Activated CD4-positive, alpha-beta T cell treated with anti-CD3 and anti-CD28 coated beads for 36 hours (primary cell): ENCODE results near the gene SIKE1. TPM values are rescaled to one million over a fixed set of nuclear protein-coding genes. Genes with fewer than 3 reads are reported as not detected.
A peak's percentile ranks its signal among the peaks of the same experiment; 100 is the strongest.

Source experiments
- ATAC-seq: fragments of 200-7000 bp; cut with Tn5 transposase; one replicate; pipeline ENCODE4 v1.10.0; 2021; ENCODE audit warnings: mild to moderate bottlenecking, moderate library complexity
- CTCF ChIA-PET: fragments of 350-600 bp; sonication (Branson Sonifier 250); formaldehyde crosslinking; loops from one replicate; lab custom pipeline; 2021; ENCODE audit warnings: antibody characterized with exemption; lab: Charles Lee
- POLR2A ChIA-PET: fragments of 350-600 bp; sonication (Branson Sonifier 250); formaldehyde crosslinking; loops from one replicate; lab custom pipeline; 2021; ENCODE audit warnings: antibody characterized with exemption, inconsistent platforms; lab: Charles Lee
- DNase-seq: peaks from one replicate; pipeline ENCODE4 v3.0.0-alpha.2; 2020
- H3K27ac Mint-ChIP-seq: one replicate; pipeline ENCODE4 v1.8.0; 2021; ENCODE audit warnings: mixed read lengths
- H3K27me3 Mint-ChIP-seq: one replicate; pipeline ENCODE4 v1.8.0; 2021; ENCODE audit warnings: mixed read lengths
- H3K36me3 Mint-ChIP-seq: one replicate; pipeline ENCODE4 v1.8.0; 2021; ENCODE audit warnings: low read depth, mixed read lengths
- H3K4me1 Mint-ChIP-seq: one replicate; pipeline ENCODE4 v1.8.0; 2021; ENCODE audit warnings: mixed read lengths
- H3K4me3 Mint-ChIP-seq: one replicate; pipeline ENCODE4 v1.8.0; 2021; ENCODE audit warnings: mild to moderate bottlenecking, moderate library complexity, mixed read lengths
- H3K9me3 Mint-ChIP-seq: one replicate; pipeline ENCODE4 v1.8.0; 2021; ENCODE audit warnings: low read depth, mixed read lengths
- intact Hi-C, 2 experiments: fragments of 100-400 bp; cut with DNase I in 1 of 2; cut with micrococcal nuclease in 1 of 2; formaldehyde crosslinking; loops; one replicate each; pipeline versions ENCODE4 v1.14.2 to v1.15.1; 2022 to 2024; cut with DNase I, micrococcal nuclease
- total RNA-seq, 2 experiments: library from RNA; stranded (reverse); gene quantifications; one replicate each; pipeline ENCODE4 v1.2.3, GENCODE V29; 2021

SIKE1 gene
- total RNA-seq, 2 experiments from 2014 or later: 56.9 to 67.2 TPM

DNA sequence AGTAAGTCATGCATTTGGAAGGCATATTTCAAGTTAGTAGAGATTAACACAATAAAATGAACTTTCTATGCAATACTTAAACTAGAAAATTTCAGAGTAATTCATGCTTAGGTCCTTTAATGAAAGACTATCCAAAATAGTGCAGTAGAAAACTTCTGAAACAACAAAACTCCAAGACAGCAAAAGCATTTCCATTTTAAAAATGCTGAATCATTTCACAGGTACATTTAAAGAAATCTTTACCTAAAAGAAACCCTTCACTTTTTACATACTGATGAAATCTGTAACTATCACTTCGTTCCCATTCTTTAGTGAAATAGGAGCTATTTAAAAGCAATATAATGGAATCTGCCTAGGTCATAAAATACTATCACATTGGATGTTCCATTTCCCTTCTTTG, 40.2 kb downstream of the SIKE1 start:
- no peak overlapping the region for H3K27ac Mint-ChIP-seq
- DNase-seq (no peak), ATAC-seq (no peak)
- no peaks in the 10 kb centered on the region for H3K27me3 Mint-ChIP-seq
- intact Hi-C loops: loop anchor here in 1 of 2 experiments (2.0 to 10.0 kb wide), 2 partner anchors 16 to 354 kb away; partner anchors contain the start of gene CSDE1
- H3K4me1 Mint-ChIP-seq: peaks cover 41% of the 10 kb centered on the region
- H3K36me3 Mint-ChIP-seq: peaks cover 56% of the 10 kb centered on the region
- ChIA-PET POLR2A (no interaction called here), CTCF (interaction anchor here (0.6 kb wide), 1 partner anchor 9 kb away, joined by 3 read pairs; no protein-coding TSS in a partner anchor)
- H3K4me3 Mint-ChIP-seq: no peak overlapping the region
- no peaks in the 10 kb centered on the region for H3K9me3 Mint-ChIP-seq

DNA sequence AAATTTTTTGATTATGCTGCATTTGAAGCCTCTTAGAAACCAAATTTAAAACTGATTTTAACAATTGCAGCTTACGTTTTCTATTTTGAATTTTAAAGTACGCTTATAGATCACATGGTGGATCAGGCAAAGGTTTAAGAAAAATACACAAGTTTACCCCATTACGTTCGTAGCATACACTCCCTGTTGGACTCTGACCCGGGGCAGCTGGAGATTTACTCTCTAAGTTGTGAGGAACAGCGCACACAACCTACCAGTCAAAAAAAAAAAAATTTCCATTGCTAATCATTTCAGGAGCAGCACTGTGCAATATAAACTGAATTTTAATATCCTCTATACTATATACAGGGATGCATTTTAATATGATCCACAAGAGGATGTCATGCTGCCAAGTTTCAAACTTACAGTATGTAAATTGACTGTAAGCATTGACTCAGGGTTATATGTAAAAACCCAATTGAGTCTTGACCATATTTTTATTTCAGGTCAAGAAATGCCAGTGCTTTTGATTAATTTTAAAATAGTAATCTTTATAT, 43.1 kb downstream of the SIKE1 start:
- ChIA-PET CTCF (interaction anchor here (1.0 to 1.6 kb wide), 2 partner anchors 9 to 17 kb away, joined by 3 to 4 read pairs; no protein-coding TSS in a partner anchor), POLR2A (no interaction called here)
- ATAC-seq (no peak), DNase-seq (no peak)
- Mint-ChIP-seq H3K4me3 (no peak overlapping the region), H3K27ac (no peak overlapping the region), H3K27me3 (no peaks in the 10 kb centered on the region), H3K9me3 (no peaks in the 10 kb centered on the region), H3K36me3 (peaks cover 66% of the 10 kb centered on the region), H3K4me1 (peaks cover 20% of the 10 kb centered on the region)
- intact Hi-C loops: no loop called here

DNA sequence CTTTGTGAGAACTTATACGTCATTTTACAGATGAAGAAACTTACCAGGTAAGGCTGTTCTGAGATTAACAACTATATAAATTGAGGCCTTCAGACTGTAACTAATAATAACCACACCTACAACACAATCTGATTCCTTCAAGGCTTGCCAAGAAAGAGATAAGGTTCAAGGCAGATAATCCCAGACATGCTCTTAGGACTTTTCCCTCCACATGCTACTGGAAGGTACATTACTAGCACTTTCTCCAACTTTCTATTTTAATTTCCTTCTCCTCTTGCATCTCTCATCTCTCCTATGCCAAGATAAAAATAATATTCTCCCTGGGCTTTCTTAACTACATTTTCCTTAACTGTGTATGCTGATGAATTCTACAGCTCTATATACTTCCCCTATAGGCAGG, 45.0 kb downstream of the SIKE1 start:
- no peak overlapping the region for H3K27ac Mint-ChIP-seq
- H3K9me3 Mint-ChIP-seq: no peaks in the 10 kb centered on the region
- intact Hi-C loops: no loop called here
- ChIA-PET CTCF (no interaction called here), POLR2A (no interaction called here)
- H3K36me3 Mint-ChIP-seq: peaks cover 66% of the 10 kb centered on the region
- H3K4me3 Mint-ChIP-seq: no peak overlapping the region
- H3K4me1 Mint-ChIP-seq: peaks cover 11% of the 10 kb centered on the region
- DNase-seq: no peak
- no peak for ATAC-seq
- no peaks in the 10 kb centered on the region for H3K27me3 Mint-ChIP-seq

DNA sequence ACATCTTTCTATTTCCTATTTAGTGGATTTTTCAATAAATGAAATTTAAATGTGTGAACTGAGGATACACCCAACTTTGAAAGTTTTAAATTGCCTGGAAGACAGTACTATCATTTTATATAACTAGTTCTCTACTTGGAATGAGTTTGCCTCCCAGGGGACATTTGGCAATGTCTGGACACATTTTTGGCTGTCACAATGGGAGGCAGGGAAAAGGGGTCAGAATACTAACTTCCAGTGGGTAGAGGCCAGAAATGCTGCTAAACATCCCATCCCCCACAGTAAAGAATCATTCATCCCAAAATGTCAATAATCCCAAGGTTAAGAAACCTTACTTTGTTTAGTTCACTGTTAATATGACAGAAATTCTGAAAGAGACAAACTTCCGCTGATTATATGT, 50.7 kb downstream of the SIKE1 start:
- no peak overlapping the region for H3K4me3 Mint-ChIP-seq
- peak overlapping the region; percentile 69 for H3K27ac Mint-ChIP-seq
- H3K36me3 Mint-ChIP-seq: peaks cover 74% of the 10 kb centered on the region
- CTCF ChIA-PET: no interaction called here
- no peaks in the 10 kb centered on the region for H3K27me3 Mint-ChIP-seq
- H3K4me1 Mint-ChIP-seq: peaks cover 10% of the 10 kb centered on the region
- H3K9me3 Mint-ChIP-seq: no peaks in the 10 kb centered on the region
- intact Hi-C loops: no loop called here
- DNase-seq (no peak), ATAC-seq (no peak)
- POLR2A ChIA-PET: no interaction called here

DNA sequence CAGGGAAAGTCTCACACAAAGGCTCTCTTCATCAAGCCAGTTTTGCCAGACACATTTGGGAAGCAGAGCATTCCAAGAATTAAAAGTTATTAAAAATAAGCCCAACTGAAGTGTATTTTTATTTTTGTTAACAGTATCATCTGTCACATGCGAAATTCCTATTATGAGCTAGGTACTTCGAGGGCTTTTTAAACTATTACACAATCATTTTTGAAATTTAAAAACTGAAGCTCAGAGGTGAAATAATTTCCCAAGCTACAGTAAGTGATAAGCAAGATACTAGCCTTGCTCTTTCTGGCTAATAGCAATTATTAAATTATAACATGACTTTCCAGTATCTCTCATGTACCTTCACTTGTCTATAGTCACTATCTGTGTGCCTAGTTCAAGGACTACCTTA, 51.9 kb downstream of the SIKE1 start:
- H3K9me3 Mint-ChIP-seq: no peaks in the 10 kb centered on the region
- peaks cover 10% of the 10 kb centered on the region for H3K4me1 Mint-ChIP-seq
- ATAC-seq: no peak
- H3K27ac Mint-ChIP-seq: peak overlapping the region; percentile 13
- no peaks in the 10 kb centered on the region for H3K27me3 Mint-ChIP-seq
- H3K4me3 Mint-ChIP-seq: no peak overlapping the region
- no peak for DNase-seq
- H3K36me3 Mint-ChIP-seq: peaks cover 71% of the 10 kb centered on the region
- CTCF ChIA-PET: interaction anchor here (1.0 kb wide), 2 partner anchors 9 to 47 kb away, joined by 3 read pairs; no protein-coding TSS in a partner anchor
- POLR2A ChIA-PET: no interaction called here
- intact Hi-C loops: no loop called here

DNA sequence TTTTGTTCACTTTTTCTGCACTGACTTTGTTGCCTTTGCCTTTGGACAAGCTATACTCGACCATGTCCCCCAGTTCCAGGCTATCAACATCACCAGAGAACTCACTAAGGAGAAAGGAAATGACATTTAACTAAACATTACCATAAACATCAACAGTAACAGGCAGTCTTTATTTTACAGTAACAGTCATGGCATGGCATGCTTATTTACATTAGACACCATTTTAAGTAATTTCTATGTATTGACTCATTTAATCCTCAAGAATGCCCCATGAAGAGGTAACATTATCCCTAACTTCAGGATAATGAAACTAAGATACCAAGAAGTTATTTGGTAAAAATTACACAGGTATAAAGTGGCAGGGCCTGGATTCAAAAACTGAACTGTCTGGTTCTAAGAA, 55.3 kb downstream of the SIKE1 start:
- intact Hi-C loops: no loop called here
- DNase-seq (no peak), ATAC-seq (no peak)
- ChIA-PET POLR2A (no interaction called here), CTCF (no interaction called here)
- H3K4me1 Mint-ChIP-seq: peaks cover 2% of the 10 kb centered on the region
- H3K9me3 Mint-ChIP-seq: no peaks in the 10 kb centered on the region
- H3K36me3 Mint-ChIP-seq: peaks cover 76% of the 10 kb centered on the region
- H3K4me3 Mint-ChIP-seq: no peak overlapping the region
- no peaks in the 10 kb centered on the region for H3K27me3 Mint-ChIP-seq
- H3K27ac Mint-ChIP-seq: peak overlapping the region; percentile 24

DNA sequence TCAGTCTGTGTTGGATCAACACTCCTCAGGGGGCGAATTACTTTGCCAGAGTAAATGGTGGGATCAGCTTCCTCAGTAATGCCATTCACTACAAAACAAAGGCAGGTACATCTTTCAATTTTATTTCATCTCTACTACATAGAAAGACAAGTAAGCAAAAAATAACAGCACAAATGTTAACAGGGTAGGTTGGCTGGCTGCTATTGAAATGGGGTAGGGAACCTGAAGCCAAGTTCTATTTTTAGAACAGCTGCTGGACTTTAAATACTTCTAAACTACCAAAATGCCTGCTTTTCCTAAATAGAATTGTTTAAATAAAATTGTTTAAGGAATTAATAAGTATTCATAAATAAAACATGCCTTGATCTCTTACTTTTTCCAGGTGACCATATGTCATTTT, 56.6 kb downstream of the SIKE1 start:
- ChIA-PET CTCF (interaction anchor here (0.7 to 0.8 kb wide), 2 partner anchors 8 to 1659 kb away, joined by 3 read pairs; no protein-coding TSS in a partner anchor), POLR2A (no interaction called here)
- Mint-ChIP-seq H3K27me3 (no peaks in the 10 kb centered on the region), H3K4me1 (peaks cover 7% of the 10 kb centered on the region), H3K27ac (peak overlapping the region; percentile 85), H3K36me3 (peaks cover 75% of the 10 kb centered on the region), H3K9me3 (no peaks in the 10 kb centered on the region), H3K4me3 (no peak overlapping the region)
- DNase-seq (no peak), ATAC-seq (no peak)
- intact Hi-C loops: no loop called here

DNA sequence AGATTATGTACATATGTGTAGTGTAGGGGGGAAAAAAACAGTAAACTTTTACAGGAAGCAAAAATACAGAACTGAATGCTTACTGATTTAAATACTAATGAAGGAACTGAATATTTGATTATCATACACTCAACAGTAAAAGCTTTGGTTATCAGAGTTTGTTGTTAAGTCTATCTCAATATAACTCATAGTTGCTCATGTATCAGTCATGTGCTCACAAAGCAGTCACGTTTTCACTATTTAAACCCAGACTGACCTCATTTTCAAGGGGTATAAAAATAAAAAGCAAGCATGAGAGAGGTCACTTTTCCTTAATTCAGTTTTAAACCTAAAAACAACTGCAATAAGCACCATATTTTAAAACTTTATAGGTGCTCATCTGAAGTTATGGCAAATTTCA, 57.0 kb downstream of the SIKE1 start:
- DNase-seq: no peak

DNA sequence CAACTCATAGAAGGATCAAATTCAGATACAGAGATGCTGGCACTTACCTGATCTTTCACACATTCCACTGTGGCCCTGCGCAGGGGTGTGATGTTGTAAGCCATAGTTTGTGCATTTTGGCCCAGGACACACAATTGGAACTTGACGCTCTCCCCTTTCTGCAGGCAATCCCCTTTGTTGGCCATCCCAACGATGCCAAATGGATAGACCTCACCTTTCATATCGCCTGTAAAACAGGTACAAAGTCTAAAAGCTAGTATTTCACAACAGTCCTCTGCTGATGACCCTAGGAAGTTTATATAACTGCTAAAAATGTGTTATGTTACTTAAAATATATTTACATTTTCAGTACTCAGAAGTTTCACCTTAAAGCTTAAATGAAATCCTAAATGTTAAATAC, 60.0 kb downstream of the SIKE1 start:
- peak overlapping the region; percentile 41 for H3K27ac Mint-ChIP-seq
- H3K27me3 Mint-ChIP-seq: no peaks in the 10 kb centered on the region
- intact Hi-C loops: no loop called here
- no peak overlapping the region for H3K4me3 Mint-ChIP-seq
- peaks cover 78% of the 10 kb centered on the region for H3K36me3 Mint-ChIP-seq
- no peaks in the 10 kb centered on the region for H3K9me3 Mint-ChIP-seq
- no peak for DNase-seq
- ChIA-PET CTCF (interaction anchor here (1.1 to 1.2 kb wide), 3 partner anchors 17 to 282 kb away, joined by 3 to 4 read pairs (median 3); no protein-coding TSS in a partner anchor), POLR2A (interaction anchor here (0.7 kb wide), 1 partner anchor 21 kb away, joined by 3 read pairs; no protein-coding TSS in a partner anchor)
- H3K4me1 Mint-ChIP-seq: peaks cover 22% of the 10 kb centered on the region
- ATAC-seq: no peak

More for the DNA sequence above, 57.0 kb downstream of the SIKE1 start:
- Mint-ChIP-seq H3K27ac (peak overlapping the region; percentile 39), H3K4me3 (no peak overlapping the region), H3K4me1 (peaks cover 10% of the 10 kb centered on the region), H3K27me3 (no peaks in the 10 kb centered on the region), H3K9me3 (no peaks in the 10 kb centered on the region), H3K36me3 (peaks cover 77% of the 10 kb centered on the region)
- intact Hi-C loops: no loop called here
- ChIA-PET CTCF (interaction anchor here (0.7 to 0.8 kb wide), 2 partner anchors 8 to 1660 kb away, joined by 3 read pairs; no protein-coding TSS in a partner anchor), POLR2A (interaction anchor here (0.6 kb wide), 1 partner anchor 15 kb away, joined by 4 read pairs; no protein-coding TSS in a partner anchor)
- no peak for ATAC-seq

Other genes starting within 250 kb of the SIKE1 start
- 10 to 100 TPM; 54.1 to 54.8 TPM for gene BCAS2, start 199.1 kb downstream of the SIKE1 start, total RNA-seq
- under 1 TPM; 0.65 to 0.73 TPM for gene DENND2C, start 110.6 kb downstream of the SIKE1 start, total RNA-seq
- under 1 TPM in 1 of 2 experiments, not detected in 1; 0.23 TPM for gene AMPD1, start 85.1 kb downstream of the SIKE1 start, total RNA-seq
- gene NRAS, start 63.9 kb downstream of the SIKE1 start, total RNA-seq: 10 to 100 TPM; 53.0 to 55.0 TPM
- 100 to 1,000 TPM; 458 to 553 TPM for gene CSDE1, start 22.7 kb downstream of the SIKE1 start, total RNA-seq
- not detected for gene SYCP1, start 74.2 kb upstream of the SIKE1 start, total RNA-seq
- not detected for gene TSHB, start 249.1 kb upstream of the SIKE1 start, total RNA-seq